NCI-H1930 (cell line): Measurements from ENCODE around the gene SLC15A3.
"Not testable (repeated sequence)": the region's sequence is repeated elsewhere in the genome, so short reads cannot be mapped to it uniquely, and the experiment has no call there.

Source experiments
- DNase-seq, 2 experiments: peaks; one replicate each; lab custom pipeline; 2025; lab: John Stamatoyannopoulos, UW

The SLC15A3 gene

DNA sequence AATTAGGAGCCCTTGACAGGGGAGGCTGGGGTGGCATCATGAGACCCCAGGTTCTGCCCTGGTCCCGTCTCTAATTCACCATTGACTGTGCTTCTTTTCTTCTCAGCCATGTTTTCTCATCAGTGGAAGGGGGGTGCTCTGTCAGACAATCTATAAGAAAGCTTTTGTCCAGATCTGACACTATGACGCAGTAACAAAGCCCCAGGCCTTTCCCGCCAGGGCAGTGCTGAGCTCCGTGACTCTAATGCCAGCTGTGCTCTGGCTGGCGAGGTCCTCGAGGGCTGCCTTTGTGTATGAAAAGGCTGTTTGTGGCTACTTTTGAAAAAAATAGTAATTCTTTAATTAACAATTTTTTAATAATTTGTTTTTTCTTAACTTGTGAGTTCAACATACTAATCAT, 22.8 kb upstream of the SLC15A3 start:
- no peak for DNase-seq

DNA sequence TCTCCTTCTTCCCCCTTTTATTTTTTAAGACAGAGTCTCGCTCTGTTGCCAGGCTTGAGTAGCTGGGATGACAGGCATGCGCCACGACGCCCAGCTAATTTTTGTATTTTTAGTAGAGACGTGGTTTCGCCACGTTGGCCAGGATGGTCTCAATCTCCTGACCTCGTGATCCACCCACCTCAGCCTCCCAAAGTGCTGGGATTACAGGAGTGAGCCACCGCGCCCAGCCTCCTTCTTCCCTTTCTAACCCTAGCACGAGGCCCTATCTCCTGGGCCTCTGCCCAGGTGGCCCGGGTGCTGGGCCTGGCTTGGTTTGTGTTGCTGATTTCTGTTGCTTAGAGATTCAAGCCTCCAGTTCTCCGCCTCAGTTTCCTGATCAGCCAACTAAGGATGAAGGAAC, 22.3 kb upstream of the SLC15A3 start:
- not testable (repeated sequence) for DNase-seq

DNA sequence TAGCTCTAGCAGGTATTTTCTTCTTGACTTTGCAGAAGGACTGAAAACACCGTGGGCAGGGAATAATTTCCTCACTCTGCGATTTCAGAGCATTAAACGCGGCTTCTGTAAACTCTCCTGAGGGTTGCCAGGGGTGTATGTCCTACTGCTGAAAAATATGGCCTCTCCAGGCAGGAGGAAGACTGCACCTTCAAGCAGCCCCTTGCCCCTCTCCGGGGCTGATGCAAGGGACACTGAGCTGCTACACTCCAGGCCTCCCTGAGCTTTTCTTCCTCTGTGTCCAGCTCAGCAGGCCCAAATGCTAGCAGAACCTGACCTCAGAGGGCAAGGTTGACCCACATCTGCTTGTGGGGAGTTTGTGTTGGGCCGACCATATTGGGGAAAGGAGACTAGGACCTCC, 21.7 kb upstream of the SLC15A3 start:
- no peak for DNase-seq

DNA sequence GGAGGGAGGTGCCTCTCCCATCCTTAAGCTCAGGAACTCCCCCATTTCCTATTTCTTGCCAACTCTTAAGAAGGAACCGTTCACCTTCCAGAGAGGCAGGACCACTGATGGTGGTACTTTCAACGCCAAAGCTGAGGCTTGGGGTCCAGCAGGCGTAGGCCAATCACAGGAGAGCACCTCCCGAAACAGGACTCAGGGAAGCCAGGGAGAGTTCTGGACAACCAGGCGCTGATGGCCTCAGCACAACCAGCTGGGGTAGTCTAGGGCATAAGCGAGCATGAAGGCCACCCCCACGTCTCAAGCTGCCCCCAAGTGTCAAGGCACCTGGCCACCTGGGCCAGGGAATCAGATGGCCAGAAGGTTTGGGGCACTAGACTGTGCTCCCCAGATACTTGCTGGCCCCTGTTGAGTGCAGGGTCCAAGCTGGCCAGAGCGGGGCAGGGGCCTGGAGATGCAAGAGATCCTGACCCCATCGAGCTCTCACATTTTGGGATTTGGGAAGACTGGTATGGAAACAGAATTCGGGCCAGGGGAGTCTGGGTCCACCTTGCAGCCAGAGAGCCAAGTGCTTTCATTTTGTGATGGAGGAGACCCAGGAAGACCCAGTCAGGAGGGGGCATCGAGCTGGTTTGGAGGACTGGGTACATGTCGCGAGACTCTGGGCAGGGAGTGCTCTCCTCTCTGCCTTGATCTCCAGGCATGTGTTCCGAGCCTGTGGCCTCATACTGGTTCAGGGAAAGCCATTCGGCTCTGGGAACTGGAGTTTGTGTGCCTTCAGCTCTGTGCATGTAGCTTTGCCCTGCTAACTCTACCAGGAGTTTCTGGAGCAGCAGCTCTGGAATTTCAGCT, 20.4 kb upstream of the SLC15A3 start:
- no peak for DNase-seq

DNA sequence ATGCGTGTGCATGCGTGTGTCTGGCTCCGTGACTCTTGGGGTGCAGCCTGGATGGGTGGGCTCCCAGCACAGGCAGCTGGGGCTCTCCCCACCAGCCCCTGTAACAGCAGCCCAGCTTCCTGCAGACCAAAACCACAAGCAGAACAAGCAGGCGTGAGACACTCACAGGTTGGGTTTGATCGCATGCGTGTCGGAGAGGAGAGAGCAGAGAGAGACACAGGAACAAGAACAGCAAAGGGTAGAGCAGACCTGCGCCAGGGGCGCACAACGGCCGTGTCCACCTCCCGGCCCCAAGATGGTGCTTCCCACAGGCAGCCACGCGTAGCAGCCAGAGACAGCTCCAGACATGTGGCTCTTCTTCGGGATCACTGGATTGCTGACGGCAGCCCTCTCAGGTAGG, 19.5 kb upstream of the SLC15A3 start, which contains the start of gene CD6:
Gene CD6 (plus strand): TSS at position 161 of the 400 bp plus-strand sequence. CDS start 186 bp downstream, at position 347.
- DNase-seq = no peak

DNA sequence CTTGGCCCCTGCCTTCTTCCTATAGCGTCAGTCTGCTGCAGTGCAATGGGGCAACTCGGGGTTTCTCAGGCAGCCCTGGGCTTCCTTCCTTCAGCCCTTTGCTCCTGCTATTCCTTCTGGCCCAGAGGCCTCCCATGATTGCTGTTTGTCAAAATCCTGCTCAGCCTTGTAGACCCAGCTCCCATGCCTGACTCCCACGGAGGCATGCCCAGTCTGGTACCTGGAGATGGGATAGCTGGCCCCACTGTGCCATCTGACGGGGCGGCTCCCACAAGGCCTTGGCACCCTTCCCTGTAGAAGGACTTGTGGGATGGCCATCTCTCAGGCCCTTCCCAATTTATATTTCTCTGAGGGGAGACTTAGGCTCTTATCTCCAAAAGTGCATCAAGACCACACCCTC, 18.9 kb upstream of the SLC15A3 start:
- DNase-seq = no peak

DNA sequence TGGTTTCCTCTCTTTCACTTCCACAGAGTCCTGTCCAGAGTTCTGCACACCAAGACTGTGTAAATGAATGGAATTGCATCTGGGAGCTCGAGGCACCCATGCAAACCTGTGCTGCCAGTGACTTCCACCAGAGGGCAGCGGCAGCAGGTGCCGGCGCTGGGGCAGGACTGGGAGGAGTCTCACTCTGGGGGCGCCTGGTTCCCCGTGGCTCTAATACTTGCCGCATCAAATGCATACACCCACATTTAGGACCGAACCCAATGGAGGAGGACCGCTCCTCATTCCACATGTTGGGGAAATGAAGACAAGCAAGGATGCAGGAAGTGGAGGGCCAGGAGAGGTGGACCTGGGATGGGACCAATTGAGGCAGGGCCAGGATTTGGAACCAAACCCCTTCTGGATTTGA, 18.4 kb upstream of the SLC15A3 start:
- DNase-seq = no peak

DNA sequence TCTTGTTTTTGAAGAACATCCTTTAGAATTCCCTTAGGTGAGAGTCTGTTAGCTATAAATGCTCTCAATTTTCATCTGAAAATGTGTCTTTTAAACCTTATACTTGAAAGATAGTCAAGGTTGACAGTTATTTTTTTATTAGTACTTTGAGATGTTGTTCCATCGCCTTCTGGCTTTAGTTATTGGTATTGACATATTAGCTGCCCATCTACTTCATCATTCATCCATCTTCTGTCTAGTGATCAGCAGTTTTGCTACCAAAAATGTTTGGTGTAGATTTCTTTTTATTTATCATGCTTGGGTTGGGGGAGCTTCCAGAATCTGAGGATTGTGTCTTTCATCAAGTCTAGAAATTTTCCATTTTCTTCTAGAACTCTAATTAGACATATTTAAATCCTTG, 16.2 kb upstream of the SLC15A3 start:
- DNase-seq = no peak

DNA sequence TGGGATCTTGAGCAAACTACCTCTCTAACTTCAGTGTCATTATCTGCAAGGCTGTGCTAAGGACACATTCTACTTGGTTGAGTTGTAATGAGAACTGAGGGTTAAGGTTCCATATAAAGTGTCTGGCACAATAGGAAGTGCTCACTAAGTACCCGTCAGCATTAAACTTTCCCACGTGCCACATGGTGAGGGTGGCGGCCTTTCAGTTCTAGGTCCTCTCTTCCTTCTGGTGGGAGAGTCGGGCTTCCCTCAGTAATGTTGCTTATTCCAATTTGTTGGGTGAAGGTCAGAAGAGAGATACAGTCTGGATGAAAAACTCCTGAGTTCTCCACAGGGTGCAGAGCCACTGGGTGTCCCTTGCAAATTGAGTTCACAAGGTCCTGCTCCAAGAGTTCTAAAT, 14.9 kb upstream of the SLC15A3 start:
- DNase-seq = no peak

DNA sequence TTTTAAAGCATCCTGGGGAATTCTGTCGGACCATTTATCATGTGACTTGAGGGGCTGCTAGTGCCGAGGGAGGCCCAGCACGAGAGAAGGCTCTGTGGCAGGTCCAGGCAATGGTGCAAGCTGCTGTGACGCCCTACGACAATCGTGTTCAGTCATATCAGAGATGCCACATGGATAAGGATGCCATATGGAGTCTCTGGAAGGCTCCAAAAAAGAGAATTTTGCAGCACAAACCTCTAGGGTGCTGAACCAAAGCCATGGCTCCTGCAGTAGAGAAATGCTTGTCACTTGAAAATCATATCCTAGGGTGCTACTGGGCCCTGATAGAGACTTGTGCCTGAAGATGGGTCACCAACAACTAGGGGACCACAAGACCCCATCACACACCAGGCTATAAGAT, 12.8 kb upstream of the SLC15A3 start:
- DNase-seq = no peak

DNA sequence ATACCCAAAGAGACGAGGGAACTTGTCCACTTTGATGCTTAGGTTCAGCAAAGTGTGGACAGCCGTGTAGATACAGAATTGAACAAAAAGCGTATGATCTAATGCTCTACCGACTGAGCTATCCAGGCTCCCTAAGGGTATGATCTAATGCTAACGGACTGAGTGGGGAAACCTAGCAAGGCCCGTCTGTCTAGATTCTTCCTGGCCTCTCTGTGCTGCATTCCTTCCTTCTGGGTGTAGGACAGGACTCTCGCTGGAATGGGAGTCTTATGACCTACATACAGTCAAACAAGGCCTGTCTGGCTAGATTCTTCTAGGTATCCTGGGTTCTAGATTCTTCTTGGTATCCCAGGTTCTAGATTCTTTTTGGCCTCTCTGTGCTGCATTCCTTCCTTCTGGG, 8.4 kb upstream of the SLC15A3 start:
- no peak for DNase-seq

DNA sequence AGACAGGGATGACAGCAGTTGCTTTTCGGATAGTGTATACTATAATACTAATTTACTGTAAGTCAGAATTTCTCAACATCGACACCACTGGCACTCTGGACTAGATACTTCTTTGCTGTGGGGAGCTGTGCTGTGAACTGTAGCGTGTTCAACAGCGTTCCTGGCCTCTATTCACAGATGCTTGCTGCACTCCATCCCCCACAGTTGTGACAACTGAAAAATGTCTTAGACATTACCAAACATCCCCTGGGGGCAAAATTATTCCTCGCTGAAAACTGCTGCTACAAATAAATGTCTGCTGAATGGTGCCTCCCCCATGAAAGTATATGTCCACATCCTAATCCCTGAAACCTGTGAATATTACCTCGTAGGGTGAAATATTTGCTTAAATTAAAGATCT, 7.5 kb upstream of the SLC15A3 start:
- no peak for DNase-seq

DNA sequence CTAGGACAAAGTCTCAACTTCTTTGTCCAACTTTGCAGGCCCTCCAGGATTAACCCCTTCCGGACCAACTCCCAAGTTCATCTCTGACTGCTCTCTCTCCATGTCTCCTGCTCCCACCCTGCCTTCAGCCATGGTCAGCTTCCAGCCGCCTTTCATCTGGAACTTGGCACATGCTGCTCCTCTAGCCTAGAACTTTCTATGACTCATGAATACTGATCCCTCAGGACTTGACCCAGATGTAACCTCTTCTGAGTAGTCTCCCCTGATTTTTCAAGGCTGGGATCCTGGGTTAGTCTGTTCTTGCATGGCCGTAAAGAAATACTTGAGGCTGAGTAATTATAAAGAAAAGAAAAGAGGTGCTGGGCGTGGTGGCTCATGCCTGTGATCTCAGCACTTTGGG, 5.2 kb upstream of the SLC15A3 start:
- DNase-seq = no peak

DNA sequence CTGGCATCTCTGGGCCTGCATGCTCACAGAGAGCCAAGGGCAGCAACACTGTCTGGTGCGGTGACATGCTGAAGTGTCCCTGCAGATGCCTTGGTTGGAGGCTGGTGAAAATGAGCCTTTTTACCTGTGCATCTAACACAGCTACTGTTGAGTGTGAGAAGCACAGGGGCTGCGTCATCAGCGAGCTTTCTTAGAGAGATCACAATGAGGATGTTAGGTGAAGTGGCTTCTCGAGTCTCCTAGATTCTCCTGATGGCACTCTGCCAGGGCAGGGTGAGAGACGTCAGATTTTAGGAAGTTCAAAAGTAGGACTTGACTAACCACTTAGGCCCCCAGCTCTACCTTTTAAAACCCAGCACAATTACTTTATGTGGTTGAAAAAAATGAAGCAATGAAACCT, 3.6 kb upstream of the SLC15A3 start:
- DNase-seq = no peak

DNA sequence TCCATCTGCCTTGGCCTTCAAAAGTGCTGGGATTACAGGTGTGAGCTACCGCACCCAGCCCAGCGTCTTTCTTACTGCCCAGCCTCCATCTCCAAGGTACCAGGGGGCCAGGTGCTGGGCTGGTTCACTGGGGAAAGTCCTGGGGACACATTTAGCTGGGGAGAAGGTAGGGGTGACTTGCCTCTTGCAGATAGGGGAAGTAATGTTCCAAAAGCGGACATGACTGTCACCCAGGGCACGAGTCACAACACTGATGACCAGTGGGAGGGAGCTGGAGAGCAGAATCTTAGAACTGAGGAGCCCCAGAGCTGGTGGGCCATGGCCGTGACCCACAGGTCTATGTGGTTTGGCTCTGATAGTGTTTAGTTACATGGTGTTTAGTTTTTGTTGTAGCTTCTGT, 2.4 kb upstream of the SLC15A3 start:
- no peak for DNase-seq

DNA sequence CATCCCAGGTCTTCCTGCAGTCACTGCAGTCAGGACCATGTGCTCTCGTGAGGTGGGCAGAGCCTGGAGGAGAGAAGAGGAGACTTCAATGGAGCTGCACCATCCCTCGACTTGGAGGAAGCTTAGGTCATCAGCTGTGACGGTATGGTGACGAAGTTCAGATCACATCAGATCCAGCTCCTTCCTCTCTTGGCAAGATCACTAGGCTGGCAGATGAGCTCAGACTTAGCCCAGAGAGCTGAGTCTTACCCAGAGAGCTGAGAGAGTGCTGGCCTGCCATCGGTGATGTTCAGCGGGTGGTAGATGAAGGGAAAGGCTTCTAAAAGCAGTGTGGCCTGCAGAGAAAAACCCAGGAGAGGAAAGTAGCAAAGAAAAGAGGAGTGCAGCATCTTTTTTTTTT, 1.8 kb upstream of the SLC15A3 start:
- no peak for DNase-seq

DNA sequence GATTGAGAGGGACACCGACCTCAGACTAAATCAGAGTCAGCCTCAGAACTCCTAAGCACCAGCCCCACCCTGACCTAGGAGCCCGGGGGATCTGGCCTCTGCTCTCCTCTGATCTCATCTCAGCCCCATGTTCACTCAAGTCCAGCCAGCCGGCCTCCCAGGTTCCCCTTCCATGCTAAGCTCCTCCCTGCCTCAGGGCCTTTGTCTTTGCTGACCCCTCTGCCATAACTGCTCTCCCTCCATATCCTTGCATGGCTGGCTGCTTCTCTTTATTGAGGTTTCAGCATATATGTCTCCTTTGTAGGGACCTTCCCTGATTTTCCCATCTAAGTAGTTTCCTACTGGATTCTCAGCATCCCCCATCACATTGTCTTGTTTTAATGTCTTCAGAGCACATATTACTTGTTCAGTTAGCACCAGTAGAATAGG, 780 bp upstream of the SLC15A3 start:
- no peak for DNase-seq

DNA sequence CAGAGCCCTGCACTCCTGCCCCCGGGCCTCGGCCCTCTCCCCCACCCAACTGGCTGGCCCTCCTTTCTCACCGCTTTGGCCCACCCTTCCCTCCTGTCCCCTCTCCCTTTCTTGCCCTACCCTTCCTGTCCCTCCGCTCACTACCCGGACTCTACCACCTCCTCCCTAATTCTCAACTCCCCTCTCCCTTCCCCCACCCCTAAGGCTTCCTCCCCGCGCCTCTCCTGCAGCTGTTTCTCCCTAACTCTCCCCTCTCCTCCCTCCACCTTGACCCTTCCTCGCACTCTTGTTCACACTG, 421 bp downstream of the SLC15A3 start:
- no peak for DNase-seq

DNA sequence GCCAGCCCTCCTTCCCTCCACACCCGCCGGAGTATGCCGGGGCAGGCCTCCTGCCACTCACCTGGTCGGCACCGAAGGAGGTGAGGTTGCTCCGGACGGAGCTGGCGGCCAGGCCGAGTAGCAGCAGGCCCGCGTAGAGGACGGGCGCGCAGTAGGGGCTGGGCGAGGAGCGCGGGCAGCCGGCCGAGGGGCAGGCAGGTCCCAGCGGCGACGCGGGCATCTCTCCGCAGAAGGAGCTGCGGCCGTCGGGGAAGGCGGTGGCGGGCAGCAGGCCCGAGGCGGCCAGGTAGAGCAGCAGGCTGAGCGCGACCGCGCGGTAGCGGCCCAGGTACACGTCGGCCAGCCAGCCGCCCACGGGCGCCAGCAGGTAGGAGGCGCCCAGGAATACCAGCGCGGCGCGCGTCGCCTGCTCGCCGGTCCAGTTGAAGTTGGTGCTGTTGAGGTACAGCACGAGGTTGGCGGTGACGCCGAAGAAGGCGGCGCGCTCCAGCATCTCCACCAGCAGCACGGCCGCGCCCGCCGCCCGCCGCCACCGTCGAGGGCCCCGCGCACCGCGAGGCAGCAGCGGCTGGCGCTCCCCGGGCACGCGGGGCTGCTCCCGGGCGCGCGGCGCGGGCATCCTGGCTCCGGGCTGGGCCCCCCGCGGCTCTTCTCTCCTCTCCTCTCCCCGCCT, 907 bp downstream of the SLC15A3 start:
- DNase-seq = no peak

DNA sequence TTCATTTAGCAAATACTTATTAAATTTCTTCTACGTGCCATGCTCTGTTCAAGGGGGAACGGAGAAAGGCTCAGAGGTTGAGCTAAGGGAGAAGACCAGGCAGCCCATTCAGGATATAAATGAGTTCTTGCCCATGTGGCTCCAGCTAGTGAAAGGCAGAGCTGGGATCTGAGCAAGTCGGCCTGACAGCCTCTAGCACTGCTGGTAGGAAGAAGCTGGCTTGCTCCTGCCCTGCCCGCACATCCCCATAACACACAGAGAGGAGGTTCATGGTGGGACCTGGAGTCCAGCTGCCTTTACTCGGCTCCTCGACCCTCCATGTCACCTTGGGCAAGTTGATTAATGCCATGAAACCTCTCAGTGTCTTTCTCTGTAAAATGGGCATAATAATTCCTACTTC, 2.0 kb downstream of the SLC15A3 start:
- no peak for DNase-seq

DNA sequence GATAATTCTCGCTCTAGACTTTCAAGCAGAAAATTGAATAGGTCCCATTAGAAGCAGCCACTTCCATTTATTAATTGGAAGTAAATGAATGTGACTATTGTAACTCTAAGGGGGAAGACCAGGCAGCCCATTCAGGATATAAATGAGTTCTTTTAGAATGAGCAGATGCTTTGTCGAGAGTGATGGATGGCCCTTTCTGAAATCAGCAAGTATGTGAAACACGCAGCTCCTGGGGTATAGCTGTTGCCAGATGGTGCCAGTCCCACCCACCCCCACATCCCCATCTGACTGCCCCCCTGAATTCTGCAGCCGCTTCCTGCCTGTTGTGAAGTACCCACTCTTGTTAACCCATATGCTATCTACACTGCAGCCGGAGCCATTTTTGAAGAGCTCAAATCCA, 3.7 kb downstream of the SLC15A3 start:
- no peak for DNase-seq

DNA sequence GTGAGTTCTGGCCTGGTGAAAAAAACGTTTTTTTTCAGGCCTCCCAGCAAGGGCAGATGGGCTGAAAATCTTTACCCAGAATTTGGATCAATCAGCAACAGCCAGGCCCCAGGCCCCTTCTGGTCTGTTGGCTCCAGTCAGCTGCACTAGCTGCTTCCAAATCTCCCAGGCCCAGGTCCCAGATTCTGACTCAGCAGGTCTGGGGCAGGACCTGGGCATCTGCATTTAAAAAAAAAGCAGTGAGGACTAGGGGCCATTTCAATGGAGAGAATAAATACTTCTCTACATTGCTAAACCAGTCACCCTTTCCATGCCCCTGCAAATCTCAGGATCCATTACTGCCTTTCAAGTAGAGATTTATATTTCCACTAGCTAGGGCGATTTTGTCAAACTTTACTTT, 4.3 kb downstream of the SLC15A3 start:
- no peak for DNase-seq

DNA sequence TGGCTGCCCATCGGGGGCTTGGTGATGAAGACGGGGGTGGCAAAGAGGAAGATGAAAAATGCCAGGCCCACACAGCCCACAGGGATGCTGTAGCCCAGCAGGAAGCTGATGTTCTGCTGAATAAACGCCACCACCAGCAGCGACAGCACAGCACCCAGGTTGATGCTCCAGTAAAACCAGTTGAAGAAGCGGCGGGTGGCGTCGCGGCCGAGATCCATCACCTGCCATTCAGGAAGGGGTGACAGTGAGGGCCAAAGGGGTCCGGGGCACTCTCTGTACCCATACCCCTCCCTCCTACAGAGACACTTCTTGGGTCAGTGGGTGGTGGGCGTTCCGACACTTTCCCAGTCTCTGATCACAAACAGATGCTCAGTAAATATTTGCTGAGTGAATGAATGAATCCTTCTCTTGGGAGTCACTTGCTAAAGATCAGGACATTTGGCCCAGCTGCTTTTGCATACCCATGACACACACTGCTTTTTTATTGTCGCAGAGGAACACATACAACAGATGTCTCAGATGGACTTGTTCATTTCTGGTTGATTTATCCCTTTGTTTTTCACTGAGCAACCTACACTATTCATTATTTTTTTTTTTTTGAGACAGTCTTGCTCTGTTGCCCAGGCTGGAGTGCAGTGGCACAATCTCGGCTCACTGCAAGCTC, 5.2 kb downstream of the SLC15A3 start:
- no peak for DNase-seq
